IMR-90 (cell line): ENCODE data around the gene GALNT12. TPM values are rescaled to one million over a fixed set of nuclear protein-coding genes. Genes with fewer than 3 reads are reported as not detected.

Source experiments
- ATAC-seq: fragments of 200-7000 bp; cut with Tn5 transposase; 2 replicates; pipeline ENCODE4 v1.9.1; 2020; ENCODE audit warnings: low read depth, mild to moderate bottlenecking, moderate library complexity
- BruUV-seq: library from RNA; stranded (reverse); fragments of 400-500 nt; replicated peaks from 2 replicates; lab custom pipeline; 2021; lab: Mats Ljungman, UMichigan
- CTCF ChIA-PET: fragments of 300-600 bp; formaldehyde crosslinking; extraction: SDS; loops from one replicate; lab custom pipeline; 2021; ENCODE audit warnings: antibody characterized with exemption; lab: Yijun Ruan, JAX
- POLR2A ChIA-PET: fragments of 300-600 bp; sonication (Branson Sonifier 250); formaldehyde crosslinking; loops from one replicate; lab custom pipeline; 2022; ENCODE audit warnings: antibody characterized with exemption; ENCODE audit not compliant: unreplicated experiment; lab: Charles Lee
- DNase-seq: peaks from one replicate; pipeline ENCODE4 v3.0.0; 2013
- H2AFZ ChIP-seq: replicated peaks from 2 replicates; pipeline ENCODE3; 2013; ENCODE audit warnings: low read length, mild to moderate bottlenecking; ENCODE audit not compliant: poor library complexity
- H2AK5ac ChIP-seq: 2 replicates; pipeline ENCODE4 v1.6.1; 2013; ENCODE audit warnings: low read depth, low read length, inconsistent platforms
- H2AK9ac ChIP-seq: replicated peaks from 2 replicates; pipeline ENCODE3; 2013; ENCODE audit warnings: mild to moderate bottlenecking, low read depth, low read length, moderate library complexity; ENCODE audit not compliant: poor library complexity
- H2BK120ac ChIP-seq: 2 replicates; pipeline ENCODE4 v1.6.1; 2013; ENCODE audit warnings: low read depth, low read length, inconsistent platforms
- H2BK15ac ChIP-seq: 3 replicates; pipeline ENCODE4 v1.6.1; 2013; ENCODE audit warnings: low read depth, low read length, inconsistent platforms
- H2BK20ac ChIP-seq: 2 replicates; pipeline ENCODE4 v1.6.1; 2013; ENCODE audit warnings: low read depth, mild to moderate bottlenecking, inconsistent platforms, low read length, moderate library complexity
- H2BK5ac ChIP-seq: 2 replicates; pipeline ENCODE4 v1.6.1; 2013; ENCODE audit warnings: mild to moderate bottlenecking, low read depth, low read length, inconsistent platforms; ENCODE audit not compliant: poor library complexity, severe bottlenecking
- H3K14ac ChIP-seq: replicated peaks from 2 replicates; pipeline ENCODE4 v1.6.1; 2013; ENCODE audit warnings: low read depth, low read length, inconsistent platforms
- H3K18ac ChIP-seq: 2 replicates; pipeline ENCODE4 v1.6.1; 2013; ENCODE audit warnings: low read depth, low read length, control low read depth
- H3K23ac ChIP-seq: 2 replicates; pipeline ENCODE4 v1.6.1; 2013; ENCODE audit warnings: low read depth, low read length, inconsistent platforms
- H3K27ac ChIP-seq: 2 replicates; pipeline ENCODE4 v1.5.1; 2013; ENCODE audit warnings: mild to moderate bottlenecking, control low read depth, low read length; ENCODE audit not compliant: insufficient read depth
- H3K27me3 ChIP-seq: 2 replicates; pipeline ENCODE4 v1.6.1; 2013; ENCODE audit warnings: low read length; ENCODE audit not compliant: control insufficient read depth, insufficient read depth
- H3K36me3 ChIP-seq: 2 replicates; pipeline ENCODE4 v1.6.1; 2013; ENCODE audit warnings: low read length, mixed read lengths; ENCODE audit not compliant: control insufficient read depth, insufficient read depth
- H3K4ac ChIP-seq: 2 replicates; pipeline ENCODE4 v1.6.1; 2013; ENCODE audit warnings: low read depth, low read length, inconsistent platforms
- H3K4me1 ChIP-seq: 2 replicates; pipeline ENCODE4 v1.6.1; 2013; ENCODE audit warnings: low read length, mixed read lengths; ENCODE audit not compliant: control insufficient read depth, insufficient read depth
- H3K4me2 ChIP-seq: 2 replicates; pipeline ENCODE4 v1.6.1; 2013; ENCODE audit warnings: low read depth, mild to moderate bottlenecking, control low read depth, low read length, moderate library complexity
- H3K4me3 ChIP-seq: 2 replicates; pipeline ENCODE4 v1.5.1; 2013; ENCODE audit warnings: low read depth, mild to moderate bottlenecking, control low read depth, low read length, moderate library complexity; ENCODE audit not compliant: insufficient read depth
- H3K56ac ChIP-seq: 2 replicates; pipeline ENCODE4 v1.6.1; 2013; ENCODE audit warnings: low read length, inconsistent platforms; ENCODE audit not compliant: insufficient read depth; ENCODE audit errors: extremely low read depth
- H3K79me1 ChIP-seq, 2 experiments: 2 replicates each; pipeline ENCODE4 v1.6.1; 2013; ENCODE audit warnings: low read length in 2 of 2, inconsistent platforms in 1 of 2, low read depth in 1 of 2
- H3K9ac ChIP-seq: 2 replicates; pipeline ENCODE4 v1.6.1; 2013; ENCODE audit warnings: low read depth, low read length, control low read depth
- H3K9me1 ChIP-seq: 2 replicates; pipeline ENCODE4 v1.6.1; 2013; ENCODE audit warnings: low read length, inconsistent platforms; ENCODE audit not compliant: insufficient read depth
- H3K9me3 ChIP-seq: 2 replicates; pipeline ENCODE4 v1.6.1; 2013; ENCODE audit warnings: low read length; ENCODE audit not compliant: control insufficient read depth, insufficient read depth
- H4K20me1 ChIP-seq: 2 replicates; pipeline ENCODE4 v1.6.1; 2013; ENCODE audit warnings: low read length, inconsistent platforms; ENCODE audit not compliant: insufficient read depth
- H4K5ac ChIP-seq: 2 replicates; pipeline ENCODE4 v1.6.1; 2013; ENCODE audit warnings: mild to moderate bottlenecking, low read depth, low read length, control low read depth
- H4K8ac ChIP-seq, 2 experiments: 2 replicates each; pipeline ENCODE4 v1.6.1; 2013; ENCODE audit warnings: low read depth in 2 of 2, low read length in 2 of 2, control low read depth in 1 of 2, inconsistent platforms in 1 of 2
- H4K91ac ChIP-seq: 2 replicates; pipeline ENCODE4 v1.6.1; 2013; ENCODE audit warnings: low read depth, low read length, inconsistent platforms; ENCODE audit not compliant: insufficient read depth
- BHLHE40 ChIP-seq: fragments of 150-350 bp; IDR thresholded peaks from 2 replicates; pipeline ENCODE4 v1.6.1; 2016; ENCODE audit warnings: mild to moderate bottlenecking, low read depth, low read length
- CEBPB ChIP-seq: IDR thresholded peaks from 2 replicates; pipeline ENCODE4 v1.6.1; 2012; ENCODE audit warnings: low read depth, low read length, improper control_type of control experiment
- CHD1 ChIP-seq: IDR thresholded peaks from 2 replicates; pipeline ENCODE4 v1.6.1; 2012; ENCODE audit warnings: low read depth, low read length, improper control_type of control experiment
- CTCF ChIP-seq: conservative IDR thresholded peaks from 2 replicates; pipeline ENCODE4 v1.5.1; 2012; ENCODE audit warnings: mild to moderate bottlenecking, low read depth, low read length, improper control_type of control experiment
- ELK1 ChIP-seq: fragments of 150-350 bp; IDR thresholded peaks from 2 replicates; pipeline ENCODE4 v1.6.1; 2016; ENCODE audit warnings: low read depth, mild to moderate bottlenecking, low read length, moderate library complexity, borderline replicate concordance
- FOS ChIP-seq: fragments of 150-350 bp; IDR thresholded peaks from 2 replicates; pipeline ENCODE4 v1.6.1; 2016; ENCODE audit warnings: low read depth, low read length
- MAFK ChIP-seq: IDR thresholded peaks from 2 replicates; pipeline ENCODE4 v1.6.1; 2012; ENCODE audit warnings: low read depth, low read length, improper control_type of control experiment
- MAZ ChIP-seq: IDR thresholded peaks from 2 replicates; pipeline ENCODE4 v1.6.1; 2012; ENCODE audit warnings: low read depth, mild to moderate bottlenecking, low read length, improper control_type of control experiment, moderate library complexity, borderline replicate concordance
- MXI1 ChIP-seq: IDR thresholded peaks from 2 replicates; pipeline ENCODE4 v1.6.1; 2012; ENCODE audit warnings: low read depth, mild to moderate bottlenecking, low read length, moderate library complexity, borderline replicate concordance
- NFE2L2 ChIP-seq: fragments of 150-350 bp; IDR thresholded peaks from 2 replicates; pipeline ENCODE4 v1.6.1; 2016; ENCODE audit warnings: low read depth, mild to moderate bottlenecking, low read length
- POLR2A ChIP-seq: IDR thresholded peaks from 2 replicates; pipeline ENCODE4 v1.6.1; 2012; ENCODE audit warnings: mild to moderate bottlenecking, low read depth, low read length
- RAD21 ChIP-seq: IDR thresholded peaks from 2 replicates; pipeline ENCODE4 v1.6.1; 2012; ENCODE audit warnings: low read length, improper control_type of control experiment
- RCOR1 ChIP-seq: IDR thresholded peaks from 2 replicates; pipeline ENCODE4 v1.6.1; 2012; ENCODE audit warnings: mild to moderate bottlenecking, low read length, improper control_type of control experiment; ENCODE audit not compliant: insufficient replicate concordance
- RFX5 ChIP-seq: IDR thresholded peaks from 2 replicates; pipeline ENCODE4 v1.8.0; 2012; ENCODE audit warnings: low read depth, mild to moderate bottlenecking, low read length, moderate library complexity
- SMC3 ChIP-seq: fragments of 150-350 bp; IDR thresholded peaks from 2 replicates; pipeline ENCODE4 v1.6.1; 2016; ENCODE audit warnings: low read depth, mild to moderate bottlenecking, antibody characterized with exemption, low read length, moderate library complexity
- USF2 ChIP-seq: fragments of 150-350 bp; IDR thresholded peaks from 2 replicates; pipeline ENCODE4 v1.6.1; 2017; ENCODE audit warnings: mild to moderate bottlenecking, antibody characterized with exemption, low read length, low read depth
- WGBS, 2 experiments: methylation state at CpG; one replicate each; pipeline versions ENCODE4 v1.1.5 to v1.1.7; 2013; ENCODE audit warnings: missing lambda C conversion rate in 2 of 2; ENCODE audit not compliant: insufficient read length in 1 of 2; ENCODE audit errors: extremely low coverage in 2 of 2; 5-methylcytosine and 5-hydroxymethylcytosine counted together
- dilution Hi-C: fragments of 300-500 bp; cut with HindIII; formaldehyde crosslinking; loops from one replicate; pipeline ENCODE4 v1.14.3; 2018; ENCODE audit warnings: low sequenced_read_pairs; ENCODE audit not compliant: unreplicated experiment
- in situ Hi-C: fragments of 300-500 bp; cut with MboI; formaldehyde crosslinking; loops from 3 replicates; pipeline ENCODE4 v1.14.3; 2019; ENCODE audit warnings: low sequenced_read_pairs, inconsistent platforms, mixed read lengths
- intact Hi-C: fragments of 100-400 bp; cut with micrococcal nuclease; formaldehyde crosslinking; loops from 2 replicates; pipeline ENCODE4 v1.10.0; 2022
- polyA plus RNA-seq, 3 experiments: library from polyadenylated mRNA; depleted of rRNA; stranded (reverse); fragments of >200 nt; gene quantifications; 2 replicates each; pipeline ENCODE4 v1.2.3, GENCODE V29; 2012; ENCODE audit warnings: low replicate concordance in 1 of 3
- total RNA-seq: library from RNA; depleted of rRNA; stranded (reverse); fragments of >200 nt; gene quantifications from 2 replicates; pipeline ENCODE4 v1.2.3, GENCODE V29; 2012

Gene GALNT12
- total and polyA plus RNA-seq, 2 of the 4 experiments (the other 2 are of a cell fraction): 2.3 to 2.5 TPM

GRCh38 chr9:98826716-98827115 lies 19.2 kb downstream of the GALNT12 start:
- no peak overlapping the region for H3K14ac ChIP-seq
- peaks cover 2% of the 10 kb centered on the region; the same call in 1 of the 2 replicates for H3K9me1 ChIP-seq
- H3K27ac ChIP-seq: no peak overlapping the region
- no peak overlapping the region for H2AK5ac ChIP-seq
- H2BK5ac ChIP-seq: no peak overlapping the region
- H2BK15ac ChIP-seq: no peak overlapping the region
- H3K4me3 ChIP-seq: no peak overlapping the region
- in situ Hi-C loops: no loop called here
- no peaks in the 10 kb centered on the region; the same call in 1 of the 2 replicates for H4K20me1 ChIP-seq
- no peak overlapping the region for H3K9ac ChIP-seq
- H3K56ac ChIP-seq: no peak overlapping the region
- intact Hi-C loops: no loop called here
- H3K27me3 ChIP-seq: no peaks in the 10 kb centered on the region; the same call in 1 of the 2 replicates
- BruUV-seq: no TSS peak
- ChIA-PET CTCF (no interaction called here), POLR2A (no interaction called here)
- no peaks in the 10 kb centered on the region for H3K36me3 ChIP-seq
- no peak overlapping the region for H4K8ac ChIP-seq
- H4K91ac ChIP-seq: no peak overlapping the region
- no peak overlapping the region for H2BK120ac ChIP-seq
- no peak overlapping the region for H4K5ac ChIP-seq
- H2BK20ac ChIP-seq: no peak overlapping the region
- H3K4me2 ChIP-seq: no peak overlapping the region
- no peak overlapping the region for H2AK9ac ChIP-seq
- H3K23ac ChIP-seq: no peak overlapping the region
- H3K9me3 ChIP-seq: no peaks in the 10 kb centered on the region
- TF ChIP-seq RAD21 (no peak), RCOR1 (no peak), USF2 (no peak), MAZ (no peak), CHD1 (no peak), FOS (no peak), CTCF (no peak), NFE2L2 (no peak), MAFK (no peak), POLR2A (no peak), BHLHE40 (no peak), ELK1 (no peak), RFX5 (no peak), CEBPB (no peak), MXI1 (no peak), SMC3 (no peak)
- no peak overlapping the region for H3K4ac ChIP-seq
- 90% methylated on average over 13 of the region's 20 CpGs; no CpG with 5 or more reads in 1 of the 2 experiments for WGBS, 2 experiments
- dilution Hi-C loops: loop anchor here (25.0 kb wide), 1 partner anchor 311 kb away; no protein-coding TSS in a partner anchor
- no peak for DNase-seq
- no peaks in the 10 kb centered on the region for H3K79me1 ChIP-seq
- no peak overlapping the region for H3K18ac ChIP-seq
- no peaks in the 10 kb centered on the region for H3K4me1 ChIP-seq
- no peak overlapping the region for H2AFZ ChIP-seq
- ATAC-seq: no peak
